UCSD-AML1 (cell line): Measurements from ENCODE around the gene IL27RA.
A peak's percentile ranks its signal among the peaks of the same experiment; 100 is the strongest.
"Not testable (repeated sequence)": the region's sequence is repeated elsewhere in the genome, so short reads cannot be mapped to it uniquely, and the experiment has no call there.

Experiments
- DNase-seq: peaks from one replicate; lab custom pipeline; 2025; ENCODE audit not compliant: unreplicated experiment; lab: John Stamatoyannopoulos, UW

Gene IL27RA

DNA sequence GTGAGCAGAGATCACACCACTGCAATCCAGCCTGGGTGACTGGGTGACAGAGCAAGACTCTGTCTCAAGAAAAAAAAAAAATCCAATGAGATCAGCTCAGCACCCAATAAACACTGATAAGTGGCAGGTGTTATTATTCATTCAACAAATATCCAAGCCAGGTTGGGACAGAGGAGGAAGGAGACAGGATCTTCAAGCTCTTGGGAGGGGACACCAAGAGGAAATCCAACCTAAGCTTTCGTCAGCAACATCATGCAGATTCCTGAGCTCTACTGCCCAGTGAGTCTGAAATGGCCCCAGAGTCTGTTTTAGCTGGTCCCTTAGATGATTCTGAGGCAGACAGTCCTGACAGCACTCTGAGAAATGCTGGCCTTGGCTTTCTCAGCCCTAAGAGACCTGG is 33.1 kb upstream of the IL27RA start:
- DNase-seq: no peak

DNA sequence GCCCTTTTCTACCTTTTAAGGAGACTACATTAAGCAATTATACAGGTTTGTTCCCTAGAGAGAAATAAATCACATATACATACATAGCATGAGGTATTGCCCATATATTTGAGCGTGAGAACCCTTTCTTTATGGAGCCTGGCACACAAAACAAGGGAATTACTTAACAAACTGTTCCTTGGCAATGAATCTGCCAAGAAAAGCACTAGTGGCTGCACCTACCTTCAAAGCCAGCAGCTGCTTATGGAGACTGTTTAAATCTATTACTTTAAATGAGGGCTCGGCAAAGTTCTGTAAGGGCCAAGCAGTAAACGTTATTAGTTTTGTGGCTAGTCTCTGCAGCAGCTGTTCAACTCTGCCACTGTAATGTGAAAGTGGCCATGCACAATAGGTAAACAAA is 32.5 kb upstream of the IL27RA start:
- DNase-seq: no peak

DNA sequence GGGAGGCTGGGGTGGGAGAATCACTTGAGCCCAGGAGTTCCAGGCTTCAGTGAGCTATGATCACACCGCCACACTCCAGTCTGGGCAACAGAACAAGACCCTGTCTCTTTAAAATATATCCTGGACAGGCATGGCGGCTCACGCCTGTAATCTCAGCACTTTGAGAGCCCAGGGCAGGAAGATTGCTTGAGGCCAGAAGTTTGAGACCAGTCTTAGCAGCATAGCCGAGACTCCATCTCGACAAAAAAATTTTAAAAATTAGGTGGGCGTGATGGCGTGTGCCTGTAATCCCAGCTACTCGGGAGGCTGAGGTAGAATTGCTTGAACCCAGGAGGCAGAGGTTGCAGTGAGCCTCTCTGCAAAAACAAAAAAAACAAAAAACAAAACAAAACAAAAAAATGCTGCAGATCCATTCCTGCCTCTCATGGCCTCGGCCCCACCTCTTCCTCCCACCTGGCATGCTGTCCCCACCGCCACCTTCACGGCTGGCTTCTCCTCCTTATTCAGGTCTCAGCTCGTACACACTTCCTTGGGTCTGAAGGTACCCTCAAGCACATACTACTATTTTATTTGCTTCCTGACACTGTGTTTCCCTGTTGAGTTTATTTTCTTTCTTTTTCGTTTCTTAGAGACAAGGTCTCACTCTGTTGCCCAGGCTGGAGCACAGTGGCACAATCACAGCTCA is 30.7 kb upstream of the IL27RA start:
- no peak for DNase-seq

DNA sequence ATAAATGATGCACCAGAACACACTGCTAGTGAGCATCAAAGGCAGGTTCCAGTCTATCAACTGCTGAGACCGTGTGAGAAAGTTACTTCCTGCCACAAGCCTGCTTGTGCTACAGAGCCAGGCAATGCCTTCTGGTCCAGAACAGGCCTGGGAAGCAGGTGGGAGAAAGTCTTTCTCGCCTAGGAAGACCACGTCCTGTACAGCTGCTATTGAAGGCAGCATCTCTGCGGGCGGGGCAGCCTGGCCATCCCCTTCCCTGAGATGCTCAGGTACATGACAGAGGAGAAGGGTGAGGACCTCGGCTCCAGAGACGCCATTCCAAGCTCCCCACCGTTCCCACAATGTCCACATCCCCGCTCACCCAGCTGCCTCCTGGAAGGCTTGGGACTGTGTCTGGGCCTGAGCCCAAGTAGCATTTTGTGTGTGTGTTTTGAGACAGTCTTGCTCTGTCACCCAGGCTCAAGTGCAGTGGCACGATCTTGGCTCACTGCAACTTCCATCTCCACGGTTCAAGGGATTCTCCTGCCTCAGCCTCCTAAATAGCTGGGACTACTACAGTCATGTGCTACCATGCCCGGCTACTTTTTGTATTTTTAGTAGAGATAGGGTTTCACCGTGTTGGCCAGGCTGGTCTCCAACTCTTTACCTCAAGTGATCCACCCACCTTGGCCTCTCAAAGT is 28.9 kb upstream of the IL27RA start:
- DNase-seq: peak; percentile 30

DNA sequence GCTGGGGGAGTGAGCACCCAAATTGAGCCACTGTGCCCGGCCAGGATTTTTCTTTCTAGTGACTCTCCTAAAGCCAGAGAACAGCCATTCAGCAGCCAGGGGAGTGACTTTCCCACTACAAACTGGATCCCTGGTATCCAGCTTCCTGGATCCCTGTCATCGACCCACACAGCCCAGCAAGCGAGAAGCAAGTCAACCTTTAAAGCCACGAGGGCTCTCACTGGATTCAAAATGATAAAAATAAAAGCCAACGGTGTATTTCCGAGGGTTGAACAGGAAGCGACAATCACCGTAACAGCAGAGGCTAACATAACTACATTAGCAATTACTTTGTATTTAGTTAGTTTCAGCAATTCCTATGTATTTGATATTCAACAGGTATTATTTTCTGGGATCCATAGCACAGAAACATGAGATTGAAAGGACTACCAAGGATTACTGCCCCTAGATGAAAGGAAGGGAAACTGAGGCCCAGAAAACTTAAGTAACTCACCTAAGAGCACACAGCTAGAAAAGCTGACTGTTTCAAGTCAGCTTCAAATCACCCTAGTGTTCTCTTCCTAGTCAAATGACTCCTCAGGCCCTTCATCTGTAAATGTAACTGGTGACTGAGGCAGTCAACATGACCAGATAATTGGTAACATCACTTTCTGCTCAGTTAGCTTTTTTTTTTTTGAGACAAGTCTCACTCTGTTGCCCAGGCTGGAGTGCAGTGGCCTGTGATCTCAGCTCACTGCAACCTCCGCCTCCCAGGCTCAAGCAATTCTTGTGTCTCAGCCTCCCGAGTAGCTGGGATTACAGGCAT is 28.1 kb upstream of the IL27RA start:
- DNase-seq: no peak

DNA sequence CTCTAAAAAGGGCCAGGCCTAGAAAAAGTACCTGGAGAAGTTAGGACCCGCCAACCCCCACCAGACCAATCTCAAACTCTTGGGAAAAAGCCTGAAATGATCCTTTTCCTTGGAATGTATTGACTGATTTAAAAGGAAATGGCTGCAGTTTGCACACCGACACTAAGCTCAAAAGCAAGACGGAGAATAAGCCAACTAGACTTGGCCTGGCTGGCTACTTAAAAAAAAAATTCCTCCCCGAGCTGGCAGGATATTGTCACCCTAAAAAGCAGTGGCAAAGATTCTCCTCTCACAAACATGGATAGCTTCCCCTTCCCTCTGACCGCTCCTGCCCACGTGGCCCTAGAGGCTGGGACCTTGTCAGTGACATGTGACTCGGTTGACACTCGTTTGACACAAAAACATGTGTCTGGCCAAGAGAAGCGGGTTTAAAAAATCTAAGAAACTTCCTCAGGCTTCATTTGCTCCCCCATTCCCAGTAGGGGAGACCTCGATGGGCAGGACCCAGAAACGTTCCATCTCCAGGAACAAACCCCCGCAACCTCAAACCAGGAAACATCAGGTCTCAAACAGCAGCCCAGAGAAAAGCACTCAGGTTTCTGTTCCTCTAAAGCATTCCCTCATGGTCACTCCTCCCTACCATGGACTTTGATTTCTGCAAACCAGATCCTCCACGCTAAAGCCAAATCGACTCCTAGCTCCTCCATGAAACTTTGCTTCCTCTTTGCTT is 26.8 kb upstream of the IL27RA start:
- DNase-seq: peak; percentile 66

DNA sequence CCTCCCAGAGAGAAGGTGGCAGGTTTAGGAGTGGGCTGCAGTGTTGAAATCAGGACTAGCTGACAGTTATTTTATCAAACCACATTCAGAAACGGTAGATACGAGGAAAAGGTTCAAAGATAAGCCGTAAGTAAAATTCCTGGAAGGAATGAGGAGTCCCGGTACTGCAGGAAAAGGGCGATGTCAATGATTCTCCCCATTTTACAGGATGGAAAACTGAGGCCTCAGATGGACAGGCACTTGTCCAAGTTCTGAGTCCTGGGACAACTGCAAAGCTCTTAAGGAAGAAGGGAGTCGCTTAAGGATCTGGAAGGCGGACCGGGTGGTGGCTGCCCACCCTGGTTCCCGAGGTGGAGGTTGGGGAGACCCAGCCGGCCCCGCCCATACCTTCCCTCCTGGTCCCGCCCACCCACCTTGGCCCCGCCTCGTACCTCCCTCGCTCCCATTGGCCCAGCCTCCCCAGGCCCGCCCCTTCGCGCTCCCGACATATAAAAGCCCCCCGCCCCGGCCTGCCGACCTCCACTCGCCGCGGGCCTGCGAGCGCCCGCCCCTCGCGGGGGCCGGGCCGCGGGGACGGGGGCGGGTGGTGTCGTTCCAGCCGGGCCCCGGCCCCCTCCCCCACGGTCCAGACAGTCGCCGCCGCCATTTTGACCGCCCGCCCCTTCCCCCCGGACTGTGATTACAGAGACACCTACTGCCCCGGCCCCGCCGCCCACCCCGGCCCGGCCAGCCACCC is 26.0 kb upstream of the IL27RA start:
- DNase-seq: peak; percentile 90

DNA sequence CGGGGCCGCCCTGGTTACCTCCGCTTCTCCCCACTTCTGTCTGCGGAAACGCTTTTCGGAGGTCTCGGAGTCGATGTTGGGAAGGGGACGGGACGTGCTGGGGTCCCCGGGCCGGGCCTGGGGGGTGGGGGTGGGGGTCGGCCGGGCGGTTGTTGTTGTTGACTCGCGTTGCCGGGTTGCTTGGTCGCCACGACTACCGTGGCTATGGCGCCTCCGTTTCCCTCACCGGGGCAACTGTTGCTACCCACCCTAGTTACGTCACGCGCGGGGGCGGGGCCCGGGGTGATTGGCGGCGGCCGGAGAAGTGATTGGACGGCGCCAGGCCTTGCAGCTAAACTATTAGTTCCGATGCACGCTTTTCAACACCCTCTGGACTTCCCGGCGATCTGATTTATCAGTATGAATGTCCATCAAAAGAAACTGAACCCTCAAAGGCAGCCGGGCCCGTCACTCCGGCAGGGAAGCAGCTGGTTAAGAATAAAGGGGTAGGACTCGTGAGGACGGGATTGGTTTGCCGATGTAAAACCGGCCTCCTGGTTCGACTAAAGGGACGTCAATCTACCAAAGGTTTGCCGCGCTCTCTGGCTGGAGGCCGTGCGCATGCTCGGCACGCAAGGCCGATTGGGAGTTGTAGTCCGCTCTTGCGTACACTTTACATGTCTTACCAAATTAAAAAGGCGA is 25.3 kb upstream of the IL27RA start, which contains the start of gene RFX1:
TSS of gene RFX1 (minus strand) at position 236 of the 681 bp plus-strand sequence. CDS start 12,477 bp downstream, outside the sequence.
- peak; percentile 98 for DNase-seq

DNA sequence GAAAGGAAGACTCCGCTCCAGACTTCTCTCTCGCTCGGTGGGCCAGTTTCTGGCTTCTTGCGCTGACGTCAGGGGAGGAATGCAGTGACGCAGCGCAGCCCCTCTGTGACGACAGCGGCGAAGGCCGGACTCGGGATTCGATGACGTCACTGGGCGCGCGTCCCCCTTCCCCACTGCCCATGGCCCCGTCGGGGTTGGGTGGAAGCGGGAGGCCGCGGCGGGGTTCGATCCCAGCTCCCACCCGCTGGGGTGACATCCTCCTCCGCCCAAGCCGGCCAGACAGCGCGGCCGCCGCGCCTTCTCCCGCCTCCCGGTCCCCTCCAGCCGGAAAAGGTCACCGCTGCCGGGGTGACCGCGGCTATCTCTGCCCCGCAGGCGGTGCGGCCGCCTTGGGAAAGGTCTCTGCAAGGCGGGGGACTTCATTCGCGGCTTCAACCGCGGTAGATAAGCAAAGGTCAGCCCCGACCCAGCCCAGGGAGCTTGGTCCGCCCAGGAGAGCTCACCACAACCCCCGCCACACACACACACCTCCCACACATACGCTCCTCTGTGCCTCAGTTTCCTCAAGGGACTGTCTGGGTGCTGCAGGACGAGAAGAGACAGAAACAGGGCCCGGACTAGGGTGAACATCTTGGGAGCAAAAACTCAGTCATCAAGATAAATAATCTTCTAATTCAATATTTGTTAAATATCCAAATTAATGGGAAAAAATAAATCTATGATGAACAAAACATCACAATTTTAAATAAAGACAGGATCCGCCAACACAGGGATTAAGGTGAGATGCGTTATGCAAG is 24.6 kb upstream of the IL27RA start:
- peak; percentile 96 for DNase-seq

DNA sequence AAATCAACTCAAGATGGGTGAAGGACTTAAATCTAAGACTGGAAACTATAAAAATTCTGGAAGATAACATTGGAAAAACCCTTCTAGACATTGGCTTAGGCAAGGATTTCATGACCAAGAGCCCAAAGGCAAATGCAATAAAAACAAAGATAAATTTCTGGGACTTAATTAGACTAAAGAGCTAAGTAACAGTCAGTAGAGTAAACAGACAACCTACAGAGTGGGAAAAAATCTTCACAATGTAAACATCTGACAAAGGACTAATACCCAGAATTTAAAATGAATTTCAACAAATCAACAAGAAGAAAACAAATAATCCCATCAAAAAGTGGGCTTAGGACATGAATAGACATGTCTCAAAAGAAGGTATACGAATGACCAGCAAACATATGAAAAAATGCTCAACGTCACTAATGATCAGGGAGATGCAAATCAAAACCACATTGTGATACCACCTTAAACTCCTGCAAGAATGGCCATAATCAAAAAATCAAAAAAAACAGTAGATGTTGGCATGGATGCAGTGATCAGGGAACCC is 19.1 kb upstream of the IL27RA start:
- DNase-seq: no peak

DNA sequence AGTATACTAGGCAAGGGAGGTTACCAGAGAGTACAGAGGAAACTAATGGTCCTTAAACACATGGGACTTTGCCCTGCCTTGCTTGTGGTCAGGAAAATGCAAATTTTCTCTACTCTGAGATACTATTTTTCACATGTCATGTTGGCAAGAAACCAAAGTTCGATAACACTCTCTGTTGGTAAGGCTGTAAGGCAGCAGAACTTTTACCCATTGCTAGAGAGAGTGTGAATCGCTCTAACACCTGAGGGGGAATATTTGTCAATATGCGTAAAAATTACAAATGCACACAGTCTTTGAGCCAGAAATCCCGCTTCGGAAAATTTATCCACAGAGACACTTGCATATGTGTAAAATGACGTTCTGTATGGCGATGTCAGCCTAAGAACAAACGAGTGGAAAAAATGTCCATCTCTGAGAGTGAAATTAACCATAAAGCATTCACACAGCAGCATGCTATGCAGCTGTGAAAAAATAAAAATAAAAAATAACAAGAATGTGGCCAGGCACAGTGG is 16.0 kb upstream of the IL27RA start:
- DNase-seq: no peak

DNA sequence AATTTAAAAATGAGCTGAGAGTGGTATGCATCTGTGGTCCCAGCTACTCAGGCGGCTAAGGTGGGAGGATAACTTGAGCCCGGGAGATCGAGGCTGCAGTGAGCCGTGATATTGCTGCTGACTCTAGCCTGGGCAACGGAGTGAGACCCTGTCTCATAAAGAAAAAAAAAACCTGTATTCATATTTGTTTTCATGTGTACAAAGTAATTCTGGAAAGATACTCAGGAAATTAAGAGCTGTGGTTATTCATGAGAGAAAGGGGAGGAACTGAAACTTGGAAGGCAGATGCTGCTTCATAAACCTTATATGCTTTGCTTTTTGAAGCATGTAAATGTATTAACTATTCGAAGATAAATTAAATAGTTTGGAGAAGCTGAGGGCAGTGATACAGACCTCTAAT is 12.5 kb upstream of the IL27RA start:
- no peak for DNase-seq

DNA sequence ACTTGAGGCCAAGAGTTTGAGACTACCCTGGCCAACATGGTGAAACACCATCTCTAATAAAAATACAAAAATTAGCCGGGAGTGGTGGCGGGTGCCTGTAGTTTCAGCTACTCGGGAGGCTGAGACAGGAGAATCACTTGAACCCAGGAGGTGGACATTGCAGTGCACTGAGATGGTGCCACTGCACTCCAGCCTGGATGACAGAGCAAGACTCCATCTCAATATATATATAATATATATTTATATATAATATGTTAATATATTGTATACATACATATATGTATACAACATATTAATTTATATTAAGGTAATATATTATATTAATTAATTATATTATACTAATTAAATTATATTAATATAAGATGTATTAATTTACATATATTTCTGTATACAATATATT is 11.8 kb upstream of the IL27RA start:
- DNase-seq: not testable (repeated sequence)

DNA sequence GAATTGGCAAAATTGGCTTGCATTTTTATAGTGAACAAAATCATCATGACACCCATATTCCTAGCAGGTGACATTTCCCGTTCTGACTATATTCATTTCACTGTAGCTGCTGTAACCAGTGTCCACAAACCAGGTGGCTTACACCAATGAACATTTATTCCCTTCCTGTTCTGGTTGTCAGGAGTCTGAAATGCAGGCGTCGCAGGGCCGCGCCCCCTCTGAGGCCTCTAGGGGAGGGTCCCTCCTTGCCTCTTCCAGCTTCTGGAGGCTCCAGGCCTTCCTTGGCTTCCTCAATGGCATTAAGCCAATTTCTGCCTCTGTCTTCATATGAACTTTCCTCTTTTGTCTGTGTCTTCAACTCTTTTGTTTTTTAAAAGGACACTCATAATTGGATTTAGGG is 10.1 kb upstream of the IL27RA start:
- DNase-seq: peak; percentile 23

DNA sequence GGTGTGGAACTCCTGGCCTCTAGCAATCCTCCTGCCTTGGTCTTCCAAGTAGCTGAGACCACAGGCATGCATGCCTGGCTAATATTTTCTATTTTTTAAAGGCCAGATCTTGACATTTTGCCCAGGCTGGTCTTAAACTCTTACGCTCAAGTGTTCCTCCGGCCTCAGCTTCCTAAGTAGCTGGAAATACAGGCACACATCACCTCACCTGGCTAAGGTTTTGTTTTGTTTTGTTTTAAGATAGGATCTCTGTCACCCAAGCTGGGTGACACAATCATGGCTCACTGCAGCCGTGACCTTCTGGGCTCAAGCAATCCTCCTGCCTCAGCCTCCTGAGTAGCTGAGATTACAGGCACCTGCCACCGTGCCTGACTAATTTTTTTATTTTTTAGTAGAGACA is 9.1 kb upstream of the IL27RA start:
- DNase-seq: no peak

DNA sequence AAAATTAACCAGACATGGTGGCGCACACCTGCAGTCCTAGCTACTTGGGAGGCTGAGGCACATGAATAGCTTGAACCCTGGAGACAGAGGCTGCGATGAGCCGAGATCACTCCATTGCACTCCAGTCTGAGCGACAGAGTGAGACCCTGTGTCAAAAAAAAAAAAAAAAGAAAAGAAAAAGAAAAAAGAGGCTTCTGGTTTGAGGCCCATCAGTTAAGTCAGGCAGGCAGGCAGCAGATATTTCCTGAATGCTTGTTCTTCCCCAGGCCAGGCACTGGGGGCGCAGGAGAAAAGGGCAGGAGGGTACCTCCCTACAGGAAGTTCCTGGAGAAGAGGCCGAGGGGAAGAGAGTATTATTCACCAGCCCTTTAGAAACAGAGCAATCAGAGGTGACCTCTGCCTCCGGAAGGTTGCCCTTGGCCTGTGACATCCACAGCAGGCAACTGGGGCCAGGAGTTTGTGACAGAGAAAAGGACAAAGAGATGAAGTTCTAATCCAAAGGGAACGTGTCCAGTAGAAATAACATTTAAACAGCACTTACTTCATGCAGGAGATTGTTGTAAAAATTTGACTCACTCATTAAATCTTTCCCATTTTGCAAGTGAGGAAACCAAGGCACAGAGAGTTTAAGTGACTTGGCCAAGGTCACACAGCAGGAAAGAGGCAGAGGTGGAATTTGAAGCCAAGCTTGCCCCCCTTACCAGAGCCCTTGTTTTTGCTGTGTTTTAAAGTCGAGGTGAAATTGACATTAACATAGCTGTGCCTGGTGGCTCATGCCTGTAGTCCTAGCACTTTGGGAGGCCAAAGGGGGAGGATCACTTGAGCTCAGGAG is 7.9 kb upstream of the IL27RA start:
- peak; percentile 71 for DNase-seq

DNA sequence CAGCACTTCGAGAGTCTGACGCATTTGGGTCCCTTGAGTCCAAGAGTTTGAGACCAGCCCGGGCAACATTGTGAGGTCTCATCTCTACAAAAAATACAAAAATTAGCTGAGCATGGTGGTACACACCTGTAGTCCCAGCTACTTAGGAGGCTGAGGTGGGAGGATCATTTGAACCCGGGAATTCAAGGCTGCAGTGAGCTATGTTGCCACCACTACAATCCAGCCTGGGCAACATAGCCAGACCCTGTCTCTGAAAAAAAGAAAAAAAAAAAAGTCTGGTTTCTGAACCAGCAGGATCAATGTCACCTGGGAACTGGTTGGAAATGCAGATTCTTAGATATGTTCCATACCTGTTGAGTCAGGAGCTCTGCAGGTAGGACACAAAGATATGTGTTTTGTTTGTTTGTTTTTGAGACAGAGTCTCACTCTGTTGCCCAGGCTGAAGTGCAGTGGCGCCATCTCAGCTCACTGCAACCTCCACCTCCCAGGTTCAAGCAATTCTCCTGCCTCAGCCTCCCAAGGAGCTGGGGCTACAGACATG is 4.8 kb upstream of the IL27RA start:
- not testable (repeated sequence) for DNase-seq
